DOHH2 (cell line): Measurements from ENCODE around the gene CLN5.
"Not testable (repeated sequence)": the region's sequence is repeated elsewhere in the genome, so short reads cannot be mapped to it uniquely, and the experiment has no call there.

Source experiments
- H3F3A ChIP-seq: fragments of 200-600 bp; sonication (generic), shearing (Covaris generic); 2 replicates; pipeline ENCODE4 v1.6.0; 2016; ENCODE audit warnings: antibody characterized with exemption, mild to moderate bottlenecking; ENCODE audit not compliant: control insufficient read depth, insufficient read depth
- H3K27ac ChIP-seq: fragments of 200-600 bp; sonication (generic); 2 replicates; pipeline ENCODE4 v1.5.1; 2014; ENCODE audit warnings: low read depth, mild to moderate bottlenecking, low read length, moderate library complexity
- H3K27me3 ChIP-seq: fragments of 200-600 bp; sonication (generic); 2 replicates; pipeline ENCODE4 v1.6.1; 2014; ENCODE audit warnings: mild to moderate bottlenecking, low read length, mixed read lengths; ENCODE audit not compliant: control insufficient read depth
- H3K36me3 ChIP-seq: fragments of 200-600 bp; sonication (generic); 2 replicates; pipeline ENCODE4 v1.6.1; 2014; ENCODE audit warnings: mild to moderate bottlenecking, low read length, moderate library complexity, mixed read lengths; ENCODE audit not compliant: control insufficient read depth
- H3K4me1 ChIP-seq: fragments of 200-600 bp; sonication (generic); 2 replicates; pipeline ENCODE4 v1.6.1; 2014; ENCODE audit warnings: mild to moderate bottlenecking, low read length, mixed read lengths; ENCODE audit not compliant: control insufficient read depth
- H3K4me2 ChIP-seq: fragments of 200-600 bp; sonication (generic); 2 replicates; pipeline ENCODE4 v1.6.0; 2014; ENCODE audit warnings: mild to moderate bottlenecking, low read length, moderate library complexity
- H3K4me3 ChIP-seq: fragments of 200-600 bp; sonication (generic); 2 replicates; pipeline ENCODE4 v1.5.1; 2014; ENCODE audit warnings: mild to moderate bottlenecking, low read length, mixed read lengths
- H3K79me2 ChIP-seq: fragments of 200-600 bp; sonication (generic); 2 replicates; pipeline ENCODE4 v1.6.1; 2014; ENCODE audit warnings: mild to moderate bottlenecking, low read length, mixed read lengths; ENCODE audit not compliant: control insufficient read depth
- H3K9me2 ChIP-seq: fragments of 200-600 bp; sonication (generic); replicated peaks from 2 replicates; pipeline ENCODE4 v1.6.1; 2014; ENCODE audit warnings: mild to moderate bottlenecking, low read length, mixed read lengths; ENCODE audit not compliant: control insufficient read depth
- H3K9me3 ChIP-seq: fragments of 200-600 bp; sonication (generic); 2 replicates; pipeline ENCODE4 v1.6.1; 2014; ENCODE audit warnings: antibody characterized with exemption, low read length, mixed read lengths; ENCODE audit not compliant: control insufficient read depth, insufficient read depth
- H4K20me1 ChIP-seq: fragments of 200-600 bp; sonication (generic); 2 replicates; pipeline ENCODE4 v1.6.0; 2014; ENCODE audit warnings: low read depth, mild to moderate bottlenecking, antibody characterized with exemption, low read length, moderate library complexity; ENCODE audit not compliant: control insufficient read depth, insufficient read depth
- CTCF ChIP-seq: fragments of 200-600 bp; sonication (generic); IDR thresholded peaks from one replicate; pipeline ENCODE4 v1.5.1; 2014; ENCODE audit warnings: antibody characterized with exemption, mild to moderate bottlenecking, low read depth, low read length; ENCODE audit not compliant: poor library complexity, severe bottlenecking
- EZH2phosphoT487 ChIP-seq: fragments of 200-600 bp; sonication (generic); IDR thresholded peaks from 2 replicates; pipeline ENCODE4 v1.6.1; 2017; ENCODE audit warnings: borderline replicate concordance, mild to moderate bottlenecking, antibody characterized with exemption, low read length, moderate library complexity, mixed read lengths

Gene CLN5

GRCh38 chr13:76958841-76959432 lies 32.9 kb upstream of the CLN5 start:
- no peak for TF ChIP-seq EZH2phosphoT487

DNA sequence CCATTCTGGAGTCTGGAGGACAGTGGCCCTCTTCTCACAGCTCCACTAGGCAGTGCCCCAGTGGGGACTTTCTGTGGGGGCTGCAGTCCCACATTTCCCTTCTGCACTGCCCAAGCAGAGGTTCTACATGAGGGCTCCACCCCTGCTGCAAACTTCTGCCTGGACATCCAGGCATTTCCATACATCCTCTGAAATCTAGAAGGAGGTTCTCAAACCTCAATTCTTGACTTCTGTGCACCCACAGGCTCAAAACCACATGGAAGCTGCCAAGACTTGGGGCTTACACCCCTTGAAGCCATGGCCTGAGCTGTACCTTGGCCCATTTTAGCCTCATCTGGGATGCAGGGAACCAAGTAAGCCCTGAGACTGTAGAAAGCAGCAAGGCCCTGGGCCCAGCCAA lies 32.1 kb upstream of the CLN5 start:
- not testable (repeated sequence) for H3K4me3 ChIP-seq, H3K4me1 ChIP-seq

More at GRCh38 chr13:76958841-76959432, 32.9 kb upstream of the CLN5 start:
- Histone ChIP-seq H3K4me3 (no peak overlapping the region), H3K4me2 (no peak overlapping the region), H3K9me2 (no peaks in the 10 kb centered on the region), H3K9me3 (peaks cover 24% of the 10 kb centered on the region), H4K20me1 (no peaks in the 10 kb centered on the region), H3K4me1 (no peaks in the 10 kb centered on the region), H3K79me2 (no peaks in the 10 kb centered on the region), H3K27me3 (no peaks in the 10 kb centered on the region), H3K27ac (no peak overlapping the region), H3K36me3 (no peaks in the 10 kb centered on the region), H3F3A (no peaks in the 10 kb centered on the region)

DNA sequence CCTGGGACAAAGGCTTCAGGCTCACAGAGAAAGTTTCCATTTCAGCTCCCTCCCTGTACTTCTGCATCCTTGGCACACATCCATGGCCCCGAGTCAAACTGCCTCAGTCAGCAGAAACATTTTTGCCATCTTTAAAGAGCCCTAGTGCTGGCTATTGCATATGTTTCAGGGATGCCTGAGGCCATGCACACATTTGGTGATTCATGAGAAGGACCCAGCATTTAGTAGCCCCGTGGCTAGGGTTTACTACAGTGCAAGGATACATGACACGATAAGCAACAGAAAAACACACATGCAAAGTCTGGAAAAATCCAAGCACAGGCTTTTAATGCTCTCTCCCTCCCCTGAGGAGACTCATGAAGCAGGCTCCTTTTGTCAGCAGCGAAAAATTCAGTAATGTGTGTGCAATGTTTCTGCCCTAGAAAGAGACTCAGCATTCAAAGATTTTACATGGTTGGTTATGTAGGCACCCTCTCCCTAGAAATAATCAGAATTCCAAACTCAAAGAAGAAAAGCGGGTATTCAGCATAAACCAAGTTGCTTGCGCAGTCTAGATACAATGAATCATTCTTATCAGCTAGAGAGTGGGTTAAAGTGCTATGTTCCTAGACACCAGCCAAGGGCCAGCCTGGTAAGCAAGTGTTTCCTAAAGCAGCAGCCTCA lies 26.0 kb upstream of the CLN5 start:
- H3K9me2 ChIP-seq: no peaks in the 10 kb centered on the region
- H3K4me1 ChIP-seq: no peaks in the 10 kb centered on the region
- H3K27ac ChIP-seq: no peak overlapping the region
- H3K36me3 ChIP-seq: no peaks in the 10 kb centered on the region
- no peaks in the 10 kb centered on the region for H3K79me2 ChIP-seq
- H3F3A ChIP-seq: no peaks in the 10 kb centered on the region
- H3K9me3 ChIP-seq: no peaks in the 10 kb centered on the region
- no peak overlapping the region for H3K4me2 ChIP-seq
- H3K27me3 ChIP-seq: peaks cover 4% of the 10 kb centered on the region
- H3K4me3 ChIP-seq: no peak overlapping the region
- TF ChIP-seq CTCF: no peak
- no peak for TF ChIP-seq EZH2phosphoT487
- H4K20me1 ChIP-seq: no peaks in the 10 kb centered on the region

More for the DNA sequence above, 32.1 kb upstream of the CLN5 start:
- not testable (repeated sequence) for H3K9me2 ChIP-seq, H3K36me3 ChIP-seq, H4K20me1 ChIP-seq, H3F3A ChIP-seq, H3K27me3 ChIP-seq, H3K4me2 ChIP-seq, H3K79me2 ChIP-seq, H3K27ac ChIP-seq
- peaks cover 24% of the 10 kb centered on the region for H3K9me3 ChIP-seq

- H3K9me3 ChIP-seq: no peaks in the 10 kb centered on the region
- H3K4me3 ChIP-seq: no peak overlapping the region
- H3K79me2 ChIP-seq: no peaks in the 10 kb centered on the region
- H3K36me3 ChIP-seq: no peaks in the 10 kb centered on the region
- no peak for TF ChIP-seq CTCF
- no peak for TF ChIP-seq EZH2phosphoT487
- H4K20me1 ChIP-seq: no peaks in the 10 kb centered on the region
- no peak overlapping the region for H3K4me2 ChIP-seq
- no peaks in the 10 kb centered on the region for H3K4me1 ChIP-seq
- no peaks in the 10 kb centered on the region for H3K9me2 ChIP-seq
- peaks cover 4% of the 10 kb centered on the region for H3K27me3 ChIP-seq
- H3F3A ChIP-seq: no peaks in the 10 kb centered on the region
- no peak overlapping the region for H3K27ac ChIP-seq
Measured at GRCh38 chr13:76967031-76967430, 24.9 kb upstream of the CLN5 start.
